H1 (cell line): ENCODE data around the gene MRI1. TPM values are rescaled to one million over a fixed set of nuclear protein-coding genes. Genes with fewer than 3 reads are reported as not detected.

Experiments used
- CTCF ChIA-PET: fragments of 300-600 bp; sonication (Branson Sonifier 250); formaldehyde crosslinking; loops from one replicate; lab custom pipeline; 2021; ENCODE audit not compliant: partially characterized antibody; lab: Charles Lee
- POLR2A ChIA-PET: fragments of 300-600 bp; sonication (Branson Sonifier 250); formaldehyde crosslinking; loops from one replicate; lab custom pipeline; 2021; ENCODE audit warnings: inconsistent platforms; ENCODE audit not compliant: partially characterized antibody; lab: Charles Lee
- DNase-seq, 2 experiments: peaks; one replicate each; pipeline versions ENCODE4 v3.0.0 to v3.0.0-alpha.2; 2010 to 2022; ENCODE audit warnings: low spot score in 2 of 2, low read depth in 1 of 2, mixed read lengths in 1 of 2
- FAIRE-seq: peaks from 2 replicates; lab custom pipeline; 2011; peaks lifted over from hg19 to GRCh38; lab: Jason Lieb, UNC
- H2AFZ ChIP-seq: 2 replicates; pipeline ENCODE4 v1.8.1; 2012; ENCODE audit warnings: low read length, inconsistent platforms
- H2AK5ac ChIP-seq: 2 replicates; pipeline ENCODE4 v1.6.1; 2013; ENCODE audit warnings: low read depth, low read length
- H2BK120ac ChIP-seq: replicated peaks from 2 replicates; pipeline ENCODE3; 2013; ENCODE audit warnings: low read depth, low read length, inconsistent platforms
- H2BK12ac ChIP-seq: 2 replicates; pipeline ENCODE4 v1.6.1; 2013; ENCODE audit warnings: low read depth, low read length
- H2BK15ac ChIP-seq: 2 replicates; pipeline ENCODE4 v1.6.1; 2013; ENCODE audit warnings: low read length
- H2BK20ac ChIP-seq: 2 replicates; pipeline ENCODE4 v1.6.1; 2013; ENCODE audit warnings: low read length
- H2BK5ac ChIP-seq: 2 replicates; pipeline ENCODE4 v1.6.1; 2013; ENCODE audit warnings: low read depth, low read length
- H3K14ac ChIP-seq: 2 replicates; pipeline ENCODE4 v1.6.1; 2013; ENCODE audit warnings: inconsistent platforms; ENCODE audit not compliant: insufficient read length
- H3K18ac ChIP-seq: 2 replicates; pipeline ENCODE4 v1.6.1; 2013; ENCODE audit warnings: low read length; ENCODE audit errors: extremely low read depth
- H3K23ac ChIP-seq: 2 replicates; pipeline ENCODE4 v1.6.1; 2013; ENCODE audit warnings: inconsistent platforms; ENCODE audit not compliant: insufficient read length
- H3K23me2 ChIP-seq: 2 replicates; pipeline ENCODE4 v1.6.1; 2013; ENCODE audit warnings: low read depth, low read length
- H3K27ac ChIP-seq: 2 replicates; pipeline ENCODE4 v1.6.1; 2011; ENCODE audit warnings: low read depth, low read length, inconsistent platforms
- H3K27me3 ChIP-seq, 4 experiments: replicated peaks in 1 of 4; 1 replicate in 1 of 4; 2 replicates in 3 of 4; pipeline versions ENCODE4 v1.6.1 to v1.8.1; 2011 to 2013; ENCODE audit warnings: low read length in 3 of 4, mild to moderate bottlenecking in 3 of 4, inconsistent platforms in 2 of 4, mixed read lengths in 2 of 4, moderate library complexity in 1 of 4; ENCODE audit not compliant: control insufficient read depth in 3 of 4, insufficient read depth in 3 of 4; ENCODE audit errors: extremely low read depth in 1 of 4
- H3K36me3 ChIP-seq, 4 experiments: 2 replicates each; pipeline versions ENCODE4 v1.6.1 to v1.8.1; 2011 to 2013; ENCODE audit warnings: mild to moderate bottlenecking in 4 of 4, low read length in 3 of 4, moderate library complexity in 2 of 4, control low read depth in 1 of 4, inconsistent platforms in 1 of 4; ENCODE audit not compliant: insufficient read depth in 4 of 4, control insufficient read depth in 2 of 4
- H3K4ac ChIP-seq: replicated peaks from 2 replicates; pipeline ENCODE3; 2013; ENCODE audit warnings: low read length, low read depth, mixed read lengths, inconsistent platforms; ENCODE audit not compliant: insufficient read length
- H3K4me1 ChIP-seq, 4 experiments: replicated peaks in 1 of 4; 1 replicate in 1 of 4; 2 replicates in 3 of 4; pipeline versions ENCODE4 v1.6.1 to v1.8.1; 2011 to 2013; ENCODE audit warnings: low read length in 3 of 4, inconsistent platforms in 2 of 4, mixed read lengths in 1 of 4; ENCODE audit not compliant: insufficient read depth in 4 of 4, control insufficient read depth in 3 of 4
- H3K4me2 ChIP-seq, 2 experiments: 2 replicates each; pipeline versions ENCODE4 v1.6.1 to v1.8.1; 2011 to 2013; ENCODE audit warnings: low read depth in 2 of 2, low read length in 2 of 2, control low read depth in 1 of 2, inconsistent platforms in 1 of 2, mild to moderate bottlenecking in 1 of 2; ENCODE audit not compliant: insufficient read depth in 1 of 2
- H3K4me3 ChIP-seq, 4 experiments: fragments of 200-600, 300-600 bp in 1 of 4; sonication (generic), shearing (Covaris generic), sonication (Bioruptor Twin) in 1 of 4; 2 replicates each; pipeline versions ENCODE4 v1.5.1 to v1.8.1; 2011 to 2016; ENCODE audit warnings: low read length in 4 of 4, low read depth in 3 of 4, control low read depth in 2 of 4, inconsistent platforms in 2 of 4, mild to moderate bottlenecking in 2 of 4, mixed read lengths in 1 of 4, moderate library complexity in 1 of 4; ENCODE audit not compliant: insufficient read depth in 2 of 4; ENCODE audit errors: extremely low read depth in 1 of 4
- H3K56ac ChIP-seq: replicated peaks from 2 replicates; pipeline ENCODE3; 2013; ENCODE audit warnings: low read depth, mild to moderate bottlenecking, mixed read lengths, low read length, inconsistent platforms; ENCODE audit not compliant: insufficient read length
- H3K79me1 ChIP-seq: 2 replicates; pipeline ENCODE4 v1.6.1; 2013; ENCODE audit warnings: low read depth, low read length, control low read depth
- H3K79me2 ChIP-seq, 2 experiments: 2 replicates each; pipeline versions ENCODE4 v1.6.1 to v1.8.1; 2012 to 2013; ENCODE audit warnings: low read length in 2 of 2, mild to moderate bottlenecking in 2 of 2, inconsistent platforms in 1 of 2; ENCODE audit not compliant: insufficient read depth in 2 of 2, control insufficient read depth in 1 of 2
- H3K9ac ChIP-seq, 4 experiments: replicated peaks in 1 of 4; 1 replicate in 1 of 4; 2 replicates in 3 of 4; pipeline versions ENCODE4 v1.6.1 to v1.8.1; 2011 to 2013; ENCODE audit warnings: low read depth in 3 of 4, low read length in 3 of 4, control low read depth in 2 of 4, mild to moderate bottlenecking in 2 of 4, moderate library complexity in 2 of 4, inconsistent platforms in 1 of 4; ENCODE audit errors: extremely low read depth in 1 of 4
- H3K9me3 ChIP-seq, 2 experiments: 2 replicates each; pipeline versions ENCODE4 v1.6.1 to v1.8.1; 2012 to 2013; ENCODE audit warnings: mild to moderate bottlenecking in 2 of 2, moderate library complexity in 2 of 2, control low read depth in 1 of 2, inconsistent platforms in 1 of 2, low read depth in 1 of 2, low read length in 1 of 2, mixed read lengths in 1 of 2; ENCODE audit not compliant: insufficient read depth in 2 of 2
- H4K20me1 ChIP-seq, 2 experiments: replicated peaks in 1 of 2; 2 replicates each; pipeline versions ENCODE3 to v1.8.1; 2011 to 2013; ENCODE audit warnings: inconsistent platforms in 2 of 2, low read length in 2 of 2, mild to moderate bottlenecking in 1 of 2; ENCODE audit not compliant: insufficient read depth in 2 of 2, control insufficient read depth in 1 of 2
- H4K5ac ChIP-seq: 2 replicates; pipeline ENCODE4 v1.6.1; 2013; ENCODE audit warnings: low read length, low read depth, mixed read lengths, inconsistent platforms; ENCODE audit not compliant: insufficient read length
- H4K8ac ChIP-seq: 2 replicates; pipeline ENCODE4 v1.8.0; 2013; ENCODE audit warnings: mild to moderate bottlenecking, moderate library complexity, low read length, inconsistent platforms; ENCODE audit not compliant: insufficient read depth; ENCODE audit errors: extremely low read depth
- H4K91ac ChIP-seq: replicated peaks from 2 replicates; pipeline ENCODE3; 2013; ENCODE audit warnings: low read length, mixed read lengths, inconsistent platforms; ENCODE audit not compliant: insufficient read length
- BCL11A ChIP-seq, 2 experiments: IDR thresholded peaks; one replicate each; pipeline ENCODE4 v1.6.1; 2011; ENCODE audit warnings: low read depth in 2 of 2, low read length in 2 of 2, mild to moderate bottlenecking in 2 of 2
- KDM5A ChIP-seq: fragments of 200-600 bp; IDR thresholded peaks from 2 replicates; pipeline ENCODE4 v1.7.1; 2012; ENCODE audit warnings: mild to moderate bottlenecking, low read length, inconsistent platforms, mixed read lengths
- NANOG ChIP-seq: IDR thresholded peaks from 2 replicates; pipeline ENCODE4 v1.6.1; 2011; ENCODE audit warnings: low read length, low read depth, mild to moderate bottlenecking, inconsistent platforms; ENCODE audit not compliant: insufficient read depth, poor library complexity, severe bottlenecking
- POLR2AphosphoS5 ChIP-seq: IDR thresholded peaks from 2 replicates; pipeline ENCODE4 v1.6.1; 2011; ENCODE audit warnings: low read depth, low read length
- RAD21 ChIP-seq, 2 experiments: IDR thresholded peaks in 1 of 2; conservative IDR thresholded peaks in 1 of 2; 2 replicates each; pipeline ENCODE4 v1.6.1; 2011; ENCODE audit warnings: low read depth in 2 of 2, low read length in 2 of 2, improper control_type of control experiment in 1 of 2, inconsistent platforms in 1 of 2, mild to moderate bottlenecking in 1 of 2, moderate library complexity in 1 of 2
- SP2 ChIP-seq: IDR thresholded peaks from 2 replicates; pipeline ENCODE4 v1.6.1; 2012; ENCODE audit warnings: mild to moderate bottlenecking, low read length, inconsistent platforms
- YY1 ChIP-seq: IDR thresholded peaks from 2 replicates; pipeline ENCODE4 v1.6.1; 2011; ENCODE audit warnings: low read depth, mild to moderate bottlenecking, low read length
- WGBS, 2 experiments: shearing (Covaris generic) in 1 of 2; methylation state at CpG; one replicate each; pipeline versions ENCODE4 v1.1.6 to v1.1.7; 2013 to 2015; ENCODE audit warnings: low lambda C conversion rate in 2 of 2, mixed read lengths in 2 of 2, inconsistent platforms in 1 of 2, low coverage in 1 of 2, missing lambda C conversion rate in 1 of 2; ENCODE audit not compliant: insufficient replicate concordance in 2 of 2, insufficient coverage in 1 of 2, insufficient read length in 1 of 2; ENCODE audit errors: extremely low coverage in 1 of 2, missing lambda C conversion rate in 1 of 2; 5-methylcytosine and 5-hydroxymethylcytosine counted together
- polyA plus RNA-seq, 7 experiments: library from polyadenylated mRNA; depleted of rRNA in 3 of 7; stranded (reverse) in 5 of 7; unstranded in 2 of 7; fragments of >200 nt in 5 of 7; fragments of 200-250 nt in 2 of 7; gene quantifications; 1 replicate in 5 of 7; 2 replicates in 1 of 7; 4 replicates in 1 of 7; pipeline versions ENCODE4 v1.2.1 to v1.2.3, GENCODE V29; 2011 to 2013; ENCODE audit warnings: missing spikeins in 2 of 7, mixed read lengths in 2 of 7
- total RNA-seq: library from RNA; stranded (reverse); fragmentation: NEBNext Ultra II Directional; extraction: Animal tissue kit (Norgen Biotek cat#: 25700); gene quantifications from 2 replicates; pipeline ENCODE4 v1.2.1, GENCODE V29; 2021
- TF ChIP-seq, protein P1 (sequence below): IDR thresholded peaks from 2 replicates; pipeline ENCODE4 v1.6.1; 2011; ENCODE audit warnings: low read depth, mild to moderate bottlenecking, low read length; ENCODE audit not compliant: insufficient read depth
- TF ChIP-seq, protein P2 (sequence below): IDR thresholded peaks from 2 replicates; pipeline ENCODE4 v1.6.1; 2012; ENCODE audit warnings: inconsistent platforms

MRI1 gene
- total and polyA plus RNA-seq, 2 of the 8 experiments (the other 6 are each of a cell fraction or from before 2014, with no cell fraction given) = 24.5 to 29.5 TPM

DNA sequence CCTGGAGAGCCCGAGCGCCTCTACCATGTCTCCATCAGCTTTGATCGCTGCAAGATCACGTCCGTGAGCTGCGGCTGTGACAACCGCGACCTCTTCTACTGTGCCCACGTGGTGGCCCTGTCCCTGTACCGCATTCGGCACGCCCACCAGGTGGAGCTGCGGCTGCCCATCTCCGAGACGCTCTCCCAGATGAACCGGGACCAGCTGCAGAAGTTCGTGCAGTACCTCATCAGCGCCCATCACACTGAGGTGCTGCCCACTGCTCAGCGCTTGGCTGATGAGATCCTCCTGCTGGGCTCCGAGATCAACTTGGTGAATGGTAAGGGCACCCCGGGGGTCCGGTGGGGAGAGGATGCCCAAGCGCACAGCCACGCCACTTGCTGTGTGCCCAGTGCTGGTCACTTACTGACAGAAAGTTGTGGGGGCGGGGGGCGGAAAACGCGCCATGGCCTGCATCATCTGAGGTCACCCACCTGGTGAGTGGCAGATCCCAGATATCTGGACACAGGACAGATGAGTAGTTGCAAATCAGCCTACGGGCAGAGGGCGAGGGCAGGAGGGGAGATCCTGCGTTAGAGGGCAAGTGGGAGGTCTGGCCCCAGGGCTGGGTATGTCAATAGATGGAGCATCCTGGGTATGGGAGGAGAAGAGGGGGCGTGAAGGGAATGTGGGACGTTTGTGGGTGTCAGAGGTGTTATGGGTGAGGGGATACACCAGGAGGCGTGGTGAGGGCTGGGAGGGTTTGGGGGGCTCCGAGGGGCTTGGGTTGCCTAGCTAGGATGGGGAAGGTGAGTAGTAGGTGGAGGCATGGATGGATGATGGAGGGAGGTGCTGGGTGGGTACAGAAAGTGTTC is 40.7 kb downstream of the MRI1 start:
- no peaks in the 10 kb centered on the region; a peak in 1 of 7 replicates for H3K4me1 ChIP-seq
- no peak overlapping the region for H2AFZ ChIP-seq
- no peak overlapping the region for H3K56ac ChIP-seq
- no peak overlapping the region for H2BK20ac ChIP-seq
- H3K79me2 ChIP-seq = no peaks in the 10 kb centered on the region
- H3K4me3 ChIP-seq = no peak overlapping the region
- no peak overlapping the region for H3K14ac ChIP-seq
- no peak overlapping the region for H2BK15ac ChIP-seq
- H3K23ac ChIP-seq = no peak overlapping the region
- H4K91ac ChIP-seq = no peak overlapping the region
- H2BK12ac ChIP-seq = no peak overlapping the region
- H2BK120ac ChIP-seq = no peak overlapping the region
- H3K36me3 ChIP-seq = peaks cover 8 to 27% (median 15%) of the 10 kb centered on the region in 4 experiments; a peak in 5 of 8 replicates
- FAIRE-seq (no peak), DNase-seq (peak in 1 of 2 experiments; percentile 82)
- no peak overlapping the region for H3K4me2 ChIP-seq
- peaks cover 2 to 16% of the 10 kb centered on the region in 2 experiments for H4K20me1 ChIP-seq
- H3K4ac ChIP-seq = no peak overlapping the region
- H3K9ac ChIP-seq = no peak overlapping the region
- H4K8ac ChIP-seq = 0 out of 2 replicates have a peak overlapping the region, but pooled peaks have one; percentile 0
- H2AK5ac ChIP-seq = no peak overlapping the region
- 74% methylated on average over 35 of the region's 35 CpGs; no CpG with 5 or more reads in 1 of the 2 experiments for WGBS, 2 experiments
- H2BK5ac ChIP-seq = 0 out of 2 replicates have a peak overlapping the region, but pooled peaks have one; percentile 2
- H3K27me3 ChIP-seq = no peaks in the 10 kb centered on the region
- POLR2A ChIA-PET = interaction anchor here (0.5 to 3.3 kb wide), 6 partner anchors 10 to 57 kb away, joined by 3 to 34 read pairs (median 5); partner anchors contain the start of gene ZSWIM4
- H3K79me1 ChIP-seq = no peaks in the 10 kb centered on the region
- CTCF ChIA-PET = interaction anchor here (0.7 to 3.4 kb wide), 14 partner anchors 11 to 87 kb away, joined by 3 to 20 read pairs (median 6); no protein-coding TSS in a partner anchor
- H3K18ac ChIP-seq = no peak overlapping the region
- no peaks in the 10 kb centered on the region for H3K9me3 ChIP-seq
- no peak overlapping the region for H4K5ac ChIP-seq
- H3K27ac ChIP-seq = no peak overlapping the region
- H3K23me2 ChIP-seq = peaks cover 4% of the 10 kb centered on the region; the same call in 1 of the 2 replicates
- TF ChIP-seq SP2 (no peak), POLR2AphosphoS5 (peak; percentile 16; the same call in 1 of the 2 replicates), KDM5A (no peak), BCL11A (IDR thresholded peaks at IDR 0.05; ENCODE audit: low read depth in 2 of 2, low read length in 2 of 2) (no peak), RAD21 (IDR thresholded peaks at IDR 0.05 in 1 of 2, conservative IDR thresholded peaks at IDR 0.05 in 1 of 2; ENCODE audit: low read depth in 2 of 2, low read length in 2 of 2) (peak; percentile 59 to 76), NANOG (no peak), YY1 (peak; percentile 29; the same call in 1 of the 2 replicates)
- TF ChIP-seq, protein P1, sequence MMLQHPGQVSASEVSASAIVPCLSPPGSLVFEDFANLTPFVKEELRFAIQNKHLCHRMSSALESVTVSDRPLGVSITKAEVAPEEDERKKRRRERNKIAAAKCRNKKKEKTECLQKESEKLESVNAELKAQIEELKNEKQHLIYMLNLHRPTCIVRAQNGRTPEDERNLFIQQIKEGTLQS = 0 out of 2 replicates have a peak, but pooled peaks have one; percentile 30
- TF ChIP-seq, protein P2, sequence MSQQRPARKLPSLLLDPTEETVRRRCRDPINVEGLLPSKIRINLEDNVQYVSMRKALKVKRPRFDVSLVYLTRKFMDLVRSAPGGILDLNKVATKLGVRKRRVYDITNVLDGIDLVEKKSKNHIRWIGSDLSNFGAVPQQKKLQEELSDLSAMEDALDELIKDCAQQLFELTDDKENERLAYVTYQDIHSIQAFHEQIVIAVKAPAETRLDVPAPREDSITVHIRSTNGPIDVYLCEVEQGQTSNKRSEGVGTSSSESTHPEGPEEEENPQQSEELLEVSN = no peak
